NCI-H446 (cell line): ENCODE data around the gene LRP5.
A peak's percentile ranks its signal among the peaks of the same experiment; 100 is the strongest.

ENCODE experiments used
- DNase-seq, 2 experiments: peaks; one replicate each; lab custom pipeline; 2025; lab: John Stamatoyannopoulos, UW

LRP5 gene

GRCh38 chr11:68312117-68312779 lies at the start of gene LRP5:
Gene LRP5, plus strand, starts transcription at chr11:68312591. Its CDS starts 124 bp downstream, at chr11:68312715.
- DNase-seq = peak in 1 of 2 experiments; percentile 26

DNA sequence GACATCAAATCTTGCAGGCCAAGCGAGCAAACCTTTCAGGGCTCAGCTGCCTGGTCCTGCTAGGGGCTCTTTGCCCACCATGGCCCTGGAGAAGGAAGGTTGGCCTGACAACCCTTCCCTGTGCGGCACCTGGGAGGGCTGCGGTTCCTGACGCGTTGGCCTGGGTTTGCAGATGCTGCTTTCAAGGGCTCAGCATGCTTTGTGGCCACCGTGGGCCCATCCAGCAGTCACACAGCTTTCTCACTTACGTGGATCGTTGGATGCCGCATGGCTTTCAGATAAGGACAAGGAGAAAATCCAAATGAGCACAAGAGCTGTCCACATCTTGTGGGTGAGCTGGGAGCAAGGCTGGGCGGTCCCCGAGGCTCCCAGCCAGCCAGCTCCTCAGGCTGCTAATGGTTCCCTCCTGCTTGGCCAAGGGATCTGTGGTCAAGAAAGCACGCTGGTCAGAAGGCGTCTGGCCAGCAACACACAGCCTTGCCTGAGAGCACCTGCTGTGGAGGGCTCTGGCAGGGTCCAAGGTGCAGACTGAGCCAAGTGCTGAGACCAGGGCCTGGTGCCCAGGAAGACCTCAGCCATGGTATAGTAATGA lies 48.9 kb upstream of the LRP5 start:
- DNase-seq = no peak

DNA sequence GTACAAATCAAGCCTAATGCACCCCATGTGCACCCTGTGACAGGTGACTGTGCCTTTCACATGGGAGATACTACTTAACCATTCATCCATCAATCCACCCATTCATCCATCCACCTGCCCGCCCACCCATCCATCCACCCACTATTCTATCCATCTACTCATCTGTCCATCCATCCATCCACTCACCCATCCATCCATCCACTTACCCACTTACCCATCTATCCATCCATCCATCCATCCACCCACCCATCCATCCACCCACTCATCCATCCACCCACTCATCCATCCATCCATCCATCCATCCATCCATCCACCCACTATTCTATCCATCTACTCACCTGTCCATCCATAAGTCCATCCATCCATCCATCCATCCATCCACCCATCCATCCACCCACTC lies 48.1 kb upstream of the LRP5 start:
- no peak for DNase-seq

- no peak for DNase-seq
Measured at GRCh38 chr11:68264741-68265540, 47.5 kb upstream of the LRP5 start.

DNA sequence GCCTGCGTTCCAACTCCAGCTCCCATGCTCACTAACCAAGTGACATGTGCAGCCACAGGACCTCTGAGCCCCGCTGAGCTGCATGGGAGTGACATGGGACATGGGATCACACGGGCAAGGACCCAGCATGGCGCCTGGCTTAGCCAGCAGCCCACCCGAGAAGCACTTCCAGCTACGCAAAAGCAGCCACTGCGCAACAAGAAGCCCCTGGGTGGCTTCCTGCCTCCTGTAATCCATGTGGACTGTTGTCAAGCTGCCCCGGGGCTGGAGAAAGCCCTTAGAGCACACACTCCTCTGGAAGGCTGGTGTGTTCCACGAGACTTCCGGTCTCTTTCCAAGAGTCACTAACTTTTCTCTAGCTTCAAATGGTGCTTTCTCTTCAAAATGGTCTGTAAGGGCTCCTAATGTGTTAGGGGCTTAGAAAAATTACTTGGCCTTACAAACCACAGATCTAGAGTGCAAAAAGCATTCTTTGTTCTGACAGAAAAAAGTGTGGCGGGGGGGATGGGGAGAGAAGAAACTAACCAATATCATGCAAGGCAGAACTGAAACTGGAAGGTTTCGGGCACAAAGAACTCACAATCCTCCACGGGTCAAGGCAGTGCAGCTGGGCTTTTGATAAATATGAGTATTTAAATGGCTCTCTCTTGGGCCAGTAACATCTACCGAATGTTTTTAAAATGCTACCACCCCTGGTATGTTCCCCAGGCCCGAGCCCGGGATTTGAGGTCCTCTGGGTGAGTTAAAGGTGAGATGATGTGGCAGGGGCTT lies 46.1 kb upstream of the LRP5 start:
- DNase-seq = no peak

GRCh38 chr11:68266936-68267880 lies 45.2 kb upstream of the LRP5 start:
- DNase-seq = no peak

DNA sequence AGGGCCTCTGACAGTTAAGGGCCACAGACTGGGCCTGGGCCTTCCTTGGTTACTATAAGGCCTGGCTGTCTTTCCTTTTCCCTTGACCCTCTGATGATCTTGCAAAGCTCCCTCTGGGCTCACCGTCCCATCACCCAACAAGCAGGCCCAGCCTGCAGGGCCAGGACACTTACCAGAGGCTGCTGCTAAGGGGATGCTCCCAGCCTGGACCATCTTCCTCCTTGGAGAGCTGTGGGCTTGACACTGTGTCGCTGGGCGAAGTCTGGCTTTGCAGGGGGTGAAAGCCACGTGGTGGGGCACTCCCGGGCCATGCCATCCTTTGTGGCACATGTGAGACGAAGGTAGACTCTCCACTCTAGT lies 44.5 kb upstream of the LRP5 start:
- no peak for DNase-seq

DNA sequence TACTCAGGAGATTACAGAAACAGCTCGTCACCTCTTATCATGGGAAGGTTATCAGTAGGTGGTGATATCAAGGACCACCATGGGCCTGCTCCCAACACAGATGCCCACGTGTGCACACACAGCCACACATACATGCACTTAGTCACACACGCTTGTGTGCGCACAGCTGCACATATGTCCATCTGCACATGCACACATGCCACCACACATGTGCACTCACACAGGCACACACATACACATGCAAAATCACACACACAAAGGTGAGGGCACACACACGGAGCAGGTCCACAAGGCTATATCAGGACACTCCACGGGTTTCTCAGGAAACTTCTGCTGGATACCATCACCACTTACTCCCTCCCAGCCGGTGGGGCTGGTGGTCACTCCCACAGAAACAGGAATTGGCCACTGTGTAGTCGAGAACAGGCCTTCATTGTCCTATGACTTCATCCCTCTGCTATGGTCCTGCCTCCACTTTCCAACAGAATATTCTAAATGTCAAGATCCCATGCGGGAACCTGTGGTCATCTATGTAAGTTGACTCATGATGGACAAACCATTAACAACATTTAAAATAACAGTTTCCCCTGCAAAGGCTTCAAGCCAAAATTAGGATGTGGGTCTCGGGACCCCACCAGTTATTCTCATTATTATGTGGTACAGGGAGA lies 42.8 kb upstream of the LRP5 start:
- no peak for DNase-seq

DNA sequence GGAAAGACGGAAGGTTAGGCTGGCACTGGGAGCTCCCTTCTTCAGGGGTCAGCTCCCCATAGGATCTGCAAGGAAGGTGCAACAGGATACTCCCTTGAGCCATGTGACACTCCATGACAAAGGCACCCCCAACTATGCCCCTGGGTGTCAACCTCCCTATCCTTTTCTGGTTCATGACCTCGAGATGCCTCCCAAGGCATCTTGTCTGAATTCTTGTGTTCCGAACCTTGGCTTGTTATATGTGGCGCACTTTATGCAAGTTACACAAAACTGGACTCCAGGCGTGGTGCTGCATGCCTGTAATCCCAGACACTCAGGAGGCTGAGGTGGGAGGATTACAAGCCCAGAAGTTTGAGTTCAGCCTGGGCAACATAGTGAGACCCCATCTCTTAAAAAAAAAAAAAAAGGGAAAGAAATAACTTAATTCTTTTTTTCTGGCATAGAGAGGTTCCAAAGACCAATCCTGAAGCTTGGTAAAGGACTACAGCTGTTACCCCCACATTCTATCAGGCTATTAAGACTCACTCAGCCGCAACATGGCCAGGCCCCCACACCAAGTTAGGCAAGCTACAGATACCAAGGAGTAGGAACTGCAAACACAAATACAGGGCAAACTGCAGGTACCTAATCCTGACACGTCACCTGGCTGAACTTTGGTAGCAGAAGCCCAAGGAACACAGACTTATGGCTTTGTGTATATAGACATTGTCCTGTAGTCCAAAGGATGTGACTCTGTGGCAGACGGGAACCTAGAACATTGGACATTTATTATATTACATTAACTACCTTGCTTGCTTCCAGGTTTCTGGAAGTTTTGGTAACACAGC lies 42.0 kb upstream of the LRP5 start:
- DNase-seq = no peak

DNA sequence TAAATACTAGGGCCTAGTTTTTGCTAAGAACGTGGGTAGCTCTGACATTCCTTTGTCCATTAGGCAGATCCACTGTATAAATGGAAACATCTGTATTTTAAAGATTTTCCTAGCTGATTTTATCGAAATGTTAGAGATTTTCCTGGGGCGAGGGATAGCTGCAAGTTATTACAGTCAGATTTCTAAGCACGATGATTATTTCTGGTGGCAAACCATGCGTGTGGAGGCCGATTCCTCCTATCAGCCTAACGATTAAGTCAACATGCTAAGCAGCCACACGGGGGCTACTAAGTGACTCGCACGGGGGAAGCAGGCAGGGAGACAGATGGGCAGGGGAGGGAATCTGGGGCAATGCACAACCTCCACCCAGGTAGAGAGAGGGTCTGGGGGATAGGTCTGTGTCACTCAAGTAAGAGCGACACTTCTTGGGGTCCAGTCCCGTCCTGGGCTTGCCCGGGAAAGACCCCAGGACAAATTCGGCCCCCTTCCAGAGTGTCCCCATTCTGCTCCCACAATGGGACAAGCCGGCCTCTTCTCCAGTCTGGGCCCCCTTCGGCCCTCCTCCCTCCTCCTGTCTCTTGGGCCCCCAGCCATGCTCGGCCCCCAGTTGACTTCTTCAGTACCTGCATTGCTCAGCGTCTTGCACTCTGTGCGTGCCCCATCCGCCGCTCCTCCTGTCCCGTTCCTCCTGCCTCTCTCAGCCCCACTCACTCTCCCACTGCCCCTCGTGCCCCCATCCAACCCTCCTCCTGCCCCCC lies 41.2 kb upstream of the LRP5 start:
- DNase-seq = peak; percentile 52 to 70

- peak; percentile 87 to 97 for DNase-seq
Measured at GRCh38 chr11:68271781-68272608, 40.4 kb upstream of the LRP5 start, which contains the start of gene C11orf24. Gene C11orf24, minus strand, starts transcription at chr11:68271973. Its CDS starts 8,206 bp downstream, at chr11:68263767.

DNA sequence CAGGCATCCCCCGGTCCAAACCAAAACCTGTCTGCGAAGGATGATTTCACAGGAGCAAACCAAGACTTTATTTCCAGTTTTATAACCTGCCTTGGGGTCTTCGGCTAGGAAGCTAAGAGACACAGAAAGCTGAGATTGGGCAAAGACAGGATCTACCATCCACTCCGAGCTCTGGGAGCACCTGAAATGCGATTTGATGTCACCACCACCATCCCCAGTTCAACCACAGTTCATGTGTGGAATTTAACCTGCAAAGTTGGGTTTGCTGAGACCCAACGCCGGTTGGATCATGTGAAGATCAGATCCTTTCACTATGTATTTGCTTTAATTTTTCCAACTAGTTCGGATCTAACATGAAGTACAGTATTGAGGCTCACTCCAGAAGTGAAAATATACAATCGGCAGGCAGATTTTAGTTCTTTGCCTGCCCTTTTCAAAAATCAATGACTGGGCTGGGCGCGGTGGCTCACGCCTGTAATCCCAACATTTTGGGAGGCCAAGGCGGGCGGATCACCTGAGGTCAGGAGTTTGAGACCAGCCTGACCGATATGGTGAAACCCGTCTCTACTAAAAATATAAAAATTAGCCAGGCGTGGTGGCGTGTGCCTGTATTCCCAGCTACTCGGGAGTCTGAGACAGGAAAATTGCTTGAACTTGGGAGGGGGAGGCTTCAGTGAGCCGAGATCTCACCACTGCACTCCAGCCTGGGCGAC lies 39.2 kb upstream of the LRP5 start:
- DNase-seq = no peak

DNA sequence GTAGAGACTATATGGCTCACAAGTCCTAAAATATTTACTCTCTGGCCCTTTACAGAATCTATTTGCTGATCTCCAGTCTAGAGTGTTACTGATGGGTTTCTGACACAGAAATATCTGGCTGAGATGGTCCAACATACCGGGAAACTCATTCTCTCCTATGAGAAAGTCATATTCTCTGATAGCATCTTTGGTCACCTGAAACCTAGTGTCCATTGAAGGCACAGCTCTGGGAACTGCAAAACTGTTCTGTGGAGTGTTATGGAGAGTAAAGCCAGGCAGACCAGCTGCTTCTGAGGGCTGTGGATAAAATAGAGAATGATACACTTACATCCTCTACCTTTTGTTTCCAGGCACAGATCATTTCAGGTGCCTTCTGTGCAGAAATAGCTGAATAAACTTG lies 38.1 kb upstream of the LRP5 start:
- DNase-seq = no peak

GRCh38 chr11:68275721-68276507 lies 36.5 kb upstream of the LRP5 start:
- no peak for DNase-seq

DNA sequence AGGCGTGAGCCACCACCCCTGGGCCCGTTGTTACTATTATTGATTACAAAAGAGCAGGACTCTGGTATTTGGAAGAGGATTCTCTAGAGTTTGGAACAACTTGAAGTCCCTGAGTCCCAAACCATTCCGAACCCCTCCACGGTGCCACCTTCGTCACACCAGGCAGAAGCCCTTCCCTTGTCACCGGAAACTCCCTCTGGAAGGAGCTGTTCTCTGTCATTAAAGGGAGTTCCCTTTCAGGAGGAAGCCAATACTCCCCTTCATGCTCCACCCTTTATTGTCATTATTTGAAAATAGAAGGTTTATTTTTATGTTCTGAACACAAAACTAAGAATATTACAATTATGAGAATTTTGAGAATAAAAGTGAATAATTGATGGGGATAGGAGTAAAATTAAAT lies 35.5 kb upstream of the LRP5 start:
- no peak for DNase-seq

DNA sequence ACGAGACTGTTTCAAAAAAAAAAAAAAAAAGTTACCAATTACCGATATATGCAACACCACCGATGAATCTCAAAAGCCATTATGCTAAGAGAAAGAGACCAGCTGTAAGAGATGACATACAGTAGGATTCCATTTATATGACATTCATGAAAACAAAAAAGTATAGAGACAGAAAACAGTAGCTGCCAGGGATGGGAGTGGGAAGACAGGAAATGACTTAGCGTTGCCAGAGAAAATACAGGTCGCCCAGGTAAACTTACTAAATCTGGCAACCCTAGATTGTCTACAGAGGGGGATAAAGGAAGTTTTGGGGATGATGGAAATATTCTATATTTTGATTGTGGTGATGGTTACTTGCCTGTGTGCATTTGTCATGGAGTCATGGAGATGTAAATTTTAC lies 32.7 kb upstream of the LRP5 start:
- DNase-seq = no peak
